H9 (cell line): ENCODE measurements around the gene UBE2J1. TPM values are rescaled to one million over a fixed set of nuclear protein-coding genes. Genes with fewer than 3 reads are reported as not detected.

Experiments used
- DNase-seq: peaks from one replicate; pipeline ENCODE4 v3.0.0-alpha.2; 2017
- H2AFZ ChIP-seq: one replicate; pipeline ENCODE4 v1.6.1; 2013; ENCODE audit warnings: mild to moderate bottlenecking, low read length, control low read depth, moderate library complexity
- H2AK5ac ChIP-seq: 2 replicates; pipeline ENCODE4 v1.6.1; 2013; ENCODE audit warnings: low read length, control low read depth, mixed read lengths; ENCODE audit not compliant: insufficient read length
- H2BK120ac ChIP-seq: one replicate; pipeline ENCODE4 v1.6.1; 2013; ENCODE audit warnings: low read depth, mild to moderate bottlenecking, low read length, control low read depth, inconsistent platforms; ENCODE audit not compliant: poor library complexity, severe bottlenecking
- H2BK12ac ChIP-seq: 2 replicates; pipeline ENCODE4 v1.6.1; 2013; ENCODE audit warnings: low read length, control low read depth, mixed read lengths, low read depth; ENCODE audit not compliant: insufficient read length
- H2BK15ac ChIP-seq: 2 replicates; pipeline ENCODE4 v1.6.1; 2013; ENCODE audit warnings: low read depth, low read length, control low read depth
- H2BK20ac ChIP-seq: one replicate; pipeline ENCODE4 v1.6.1; 2013; ENCODE audit warnings: low read depth, mild to moderate bottlenecking, low read length, control low read depth, inconsistent platforms; ENCODE audit not compliant: poor library complexity, severe bottlenecking
- H2BK5ac ChIP-seq: 2 replicates; pipeline ENCODE4 v1.6.1; 2013; ENCODE audit warnings: low read length, control low read depth, mixed read lengths; ENCODE audit not compliant: insufficient read length
- H3K14ac ChIP-seq: 2 replicates; pipeline ENCODE4 v1.6.1; 2013; ENCODE audit warnings: low read length, control low read depth; ENCODE audit not compliant: insufficient read depth
- H3K18ac ChIP-seq: 2 replicates; pipeline ENCODE4 v1.6.1; 2013; ENCODE audit warnings: low read depth, mild to moderate bottlenecking, mixed read lengths, low read length, control low read depth; ENCODE audit not compliant: insufficient read length
- H3K23ac ChIP-seq: 2 replicates; pipeline ENCODE4 v1.6.1; 2013; ENCODE audit warnings: low read length, control low read depth, mixed read lengths, low read depth; ENCODE audit not compliant: insufficient read length
- H3K23me2 ChIP-seq: 2 replicates; pipeline ENCODE4 v1.6.1; 2013; ENCODE audit warnings: low read depth, mild to moderate bottlenecking, mixed read lengths, low read length, control low read depth; ENCODE audit not compliant: insufficient read length, poor library complexity, severe bottlenecking
- H3K27ac ChIP-seq: 2 replicates; pipeline ENCODE4 v1.5.1; 2013; ENCODE audit warnings: low read length, control low read depth, mixed read lengths, low read depth; ENCODE audit not compliant: insufficient read length
- H3K27me3 ChIP-seq: 2 replicates; pipeline ENCODE4 v1.6.1; 2013; ENCODE audit warnings: low read length, control low read depth, inconsistent platforms; ENCODE audit not compliant: insufficient read depth
- H3K4ac ChIP-seq: 2 replicates; pipeline ENCODE4 v1.6.1; 2013; ENCODE audit warnings: low read depth, mild to moderate bottlenecking, control low read depth, inconsistent platforms, low read length, moderate library complexity
- H3K4me1 ChIP-seq: 2 replicates; pipeline ENCODE4 v1.6.1; 2013; ENCODE audit warnings: low read length, control low read depth, inconsistent platforms; ENCODE audit not compliant: insufficient read depth
- H3K4me2 ChIP-seq: 2 replicates; pipeline ENCODE4 v1.6.1; 2013; ENCODE audit warnings: low read length, control low read depth, mixed read lengths; ENCODE audit not compliant: insufficient read length, insufficient read depth
- H3K56ac ChIP-seq: 2 replicates; pipeline ENCODE4 v1.6.1; 2013; ENCODE audit warnings: low read depth, mild to moderate bottlenecking, mixed read lengths, low read length, control low read depth; ENCODE audit not compliant: insufficient read length
- H3K79me1 ChIP-seq: 2 replicates; pipeline ENCODE4 v1.6.1; 2013; ENCODE audit warnings: low read depth, mild to moderate bottlenecking, moderate library complexity, low read length, control low read depth, inconsistent platforms; ENCODE audit not compliant: insufficient read depth, poor library complexity, severe bottlenecking
- H3K79me2 ChIP-seq: 2 replicates; pipeline ENCODE4 v1.6.1; 2013; ENCODE audit warnings: low read length, control low read depth, inconsistent platforms; ENCODE audit not compliant: insufficient read depth
- H3K9ac ChIP-seq: 2 replicates; pipeline ENCODE4 v1.6.1; 2013; ENCODE audit warnings: low read length, control low read depth, mixed read lengths; ENCODE audit not compliant: insufficient read length; ENCODE audit errors: extremely low read depth
- H3K9me3 ChIP-seq: one replicate; pipeline ENCODE4 v1.6.1; 2013; ENCODE audit warnings: low read depth, low read length, inconsistent platforms; ENCODE audit not compliant: control insufficient read depth
- H3T11ph ChIP-seq: one replicate; pipeline ENCODE4 v1.6.1; 2013; ENCODE audit warnings: mild to moderate bottlenecking, low read length, control low read depth, inconsistent platforms
- H4K20me1 ChIP-seq: one replicate; pipeline ENCODE4 v1.6.1; 2013; ENCODE audit not compliant: control insufficient read depth, insufficient read length, insufficient read depth
- H4K5ac ChIP-seq: 2 replicates; pipeline ENCODE4 v1.6.1; 2013; ENCODE audit warnings: low read depth, mild to moderate bottlenecking, mixed read lengths, low read length, control low read depth; ENCODE audit not compliant: insufficient read length
- H4K8ac ChIP-seq: replicated peaks from 2 replicates; pipeline ENCODE4 v1.6.1; 2013; ENCODE audit warnings: low read length, control low read depth, mixed read lengths, low read depth; ENCODE audit not compliant: insufficient read length
- H4K91ac ChIP-seq: 2 replicates; pipeline ENCODE4 v1.6.1; 2013; ENCODE audit warnings: low read depth, mild to moderate bottlenecking, moderate library complexity, mixed read lengths, low read length, control low read depth; ENCODE audit not compliant: insufficient read length
- H3K27ac Mint-ChIP-seq, 3 experiments: 2 replicates in 2 of 3; 3 replicates in 1 of 3; pipeline ENCODE4 v1.8.0; 2020 to 2021; ENCODE audit warnings: mixed read lengths in 3 of 3, mild to moderate bottlenecking in 1 of 3, moderate library complexity in 1 of 3
- H3K27me3 Mint-ChIP-seq: 2 replicates; pipeline ENCODE4 v1.8.0; 2021; ENCODE audit warnings: low read depth, mild to moderate bottlenecking, moderate library complexity, mixed read lengths
- H3K36me3 Mint-ChIP-seq, 3 experiments: 2 replicates in 2 of 3; 3 replicates in 1 of 3; pipeline ENCODE4 v1.8.0; 2020 to 2021; ENCODE audit warnings: low read depth in 3 of 3, mixed read lengths in 3 of 3; ENCODE audit not compliant: insufficient read depth in 1 of 3
- H3K4me1 Mint-ChIP-seq, 2 experiments: 2 replicates each; pipeline ENCODE4 v1.8.0; 2020; ENCODE audit warnings: mixed read lengths in 2 of 2
- H3K4me3 Mint-ChIP-seq, 2 experiments: 2 replicates in 1 of 2; 3 replicates in 1 of 2; pipeline ENCODE4 v1.8.0; 2020 to 2021; ENCODE audit warnings: mild to moderate bottlenecking in 2 of 2, mixed read lengths in 2 of 2, moderate library complexity in 1 of 2
- H3K9me3 Mint-ChIP-seq, 2 experiments: 2 replicates in 1 of 2; 3 replicates in 1 of 2; pipeline ENCODE4 v1.8.0; 2020; ENCODE audit warnings: mild to moderate bottlenecking in 2 of 2, mixed read lengths in 2 of 2, moderate library complexity in 1 of 2
- CTCF ChIP-seq: fragments of 200-600 bp; sonication (generic); conservative IDR thresholded peaks from 3 replicates; pipeline ENCODE4 v1.8.0; 2021; ENCODE audit warnings: antibody characterized with exemption, mild to moderate bottlenecking
- whole genome bisulfite sequencing: extraction: QIAGEN DNeasy Blood & Tissue Kit; methylation state at CpG from one replicate; pipeline ENCODE4 v1.1.7; 2013; ENCODE audit warnings: missing lambda C conversion rate, low lambda C conversion rate, mixed read lengths; ENCODE audit not compliant: insufficient read length; ENCODE audit errors: extremely low coverage; 5-methylcytosine and 5-hydroxymethylcytosine counted together
- total RNA-seq: library from RNA; stranded (reverse); gene quantifications from 2 replicates; pipeline ENCODE4 v1.2.1, GENCODE V29; 2021

UBE2J1 gene
- total RNA-seq, 1 experiment from 2014 or later, result 13.1 TPM

- Histone ChIP-seq H3K56ac (no peak overlapping the region), H2AK5ac (no peak overlapping the region), H3K14ac (no peak overlapping the region), H3K79me1 (no peaks in the 10 kb centered on the region), H2BK12ac (no peak overlapping the region), H3K18ac (no peak overlapping the region), H4K5ac (no peak overlapping the region), H4K8ac (no peak overlapping the region), H4K91ac (no peak overlapping the region), H3T11ph (no peak overlapping the region), H2BK120ac (no peak overlapping the region), H3K23ac (no peak overlapping the region), H3K4me1 (no peaks in the 10 kb centered on the region), H3K4me2 (no peak overlapping the region), H3K23me2 (no peaks in the 10 kb centered on the region), H4K20me1 (no peaks in the 10 kb centered on the region), H2AFZ (no peak overlapping the region), H2BK20ac (no peak overlapping the region), H3K4ac (no peak overlapping the region), H3K27me3 (no peaks in the 10 kb centered on the region), H3K79me2 (no peaks in the 10 kb centered on the region), H2BK15ac (no peak overlapping the region), H2BK5ac (no peak overlapping the region), H3K9ac (no peak overlapping the region), H3K27ac (no peak overlapping the region), H3K9me3 (peaks cover 9% of the 10 kb centered on the region)
- Mint-ChIP-seq H3K4me1 (peaks cover 0 to 16% of the 10 kb centered on the region in 2 experiments; a peak in 2 of 4 replicates), H3K27ac (no peak overlapping the region; a peak in 1 of 7 replicates), H3K27me3 (no peaks in the 10 kb centered on the region), H3K36me3 (peaks cover 9 to 27% (median 16%) of the 10 kb centered on the region in 3 experiments), H3K9me3 (peaks cover 20 to 29% of the 10 kb centered on the region in 2 experiments), H3K4me3 (no peak overlapping the region)
- DNase-seq, result no peak
- TF ChIP-seq CTCF, result no peak
- no CpG with 5 or more reads among the region's 3 CpGs for WGBS
Measured at GRCh38 chr6:89323511-89323971, 29.0 kb downstream of the UBE2J1 start.
